Measurements from ENCODE around the gene DIP2C.

GRCh38 chr10:670038-670437 lies 19.4 kb downstream of the DIP2C start:
- TF ChIP-seq POLR2AphosphoS5 (IDR thresholded peaks at IDR 0.05; ENCODE audit: low read depth, low read length) (no peak), POLR2A (IDR thresholded peaks at IDR 0.05; ENCODE audit: low read depth, low read length) (no peak), TAF1 (IDR thresholded peaks at IDR 0.05; ENCODE audit: borderline replicate concordance, low read depth, low read length) (no peak)

All from GM12892 (cell line).